Measurements from ENCODE around the gene ACBD6.

DNA sequence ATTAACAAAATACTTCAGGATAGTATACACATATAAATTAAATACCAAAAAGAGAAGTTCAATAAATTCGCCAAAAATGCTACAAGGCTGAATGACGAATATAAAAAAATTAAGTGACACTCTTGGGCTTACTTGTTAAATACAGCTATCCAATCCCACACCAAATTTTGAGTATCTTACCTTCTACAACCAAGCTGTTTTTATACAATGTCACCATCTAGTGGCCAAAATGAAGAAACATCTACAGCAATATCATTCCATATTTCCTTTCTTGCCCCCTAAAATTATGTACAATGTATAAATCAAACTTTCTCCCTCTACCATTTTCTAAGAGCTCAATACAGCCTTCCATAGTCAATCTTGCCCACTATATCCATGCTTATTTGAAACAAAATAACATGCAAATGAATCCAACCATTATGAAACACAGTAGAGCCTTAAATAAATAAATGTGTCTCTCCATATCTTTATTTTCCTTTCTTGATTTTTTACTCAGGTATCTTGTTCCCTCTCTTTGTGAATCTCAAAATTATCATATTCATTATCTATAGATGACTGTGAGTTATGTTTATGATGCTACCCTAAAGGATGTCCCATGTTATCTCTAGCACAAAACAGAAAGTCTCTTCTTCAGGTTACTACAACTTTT lies 86.3 kb downstream of the ACBD6 start:
- TF ChIP-seq EZH2 (IDR thresholded peaks at IDR 0.05; ENCODE audit: insufficient read depth, poor library complexity, severe bottlenecking) (no peak), EZH2phosphoT487 (IDR thresholded peaks at IDR 0.05; ENCODE audit: insufficient read depth, low read depth) (no peak)

Data from GM23248 (cell line).